Measurements from ENCODE around the gene ARSG. TPM values are rescaled to one million over a fixed set of nuclear protein-coding genes. Genes with fewer than 3 reads are reported as not detected.
"Not testable (repeated sequence)": the region's sequence is repeated elsewhere in the genome, so short reads cannot be mapped to it uniquely, and the experiment has no call there.

Gene ARSG
- total RNA-seq, 2 experiments from 2014 or later: 9.0 to 10.5 TPM

DNA sequence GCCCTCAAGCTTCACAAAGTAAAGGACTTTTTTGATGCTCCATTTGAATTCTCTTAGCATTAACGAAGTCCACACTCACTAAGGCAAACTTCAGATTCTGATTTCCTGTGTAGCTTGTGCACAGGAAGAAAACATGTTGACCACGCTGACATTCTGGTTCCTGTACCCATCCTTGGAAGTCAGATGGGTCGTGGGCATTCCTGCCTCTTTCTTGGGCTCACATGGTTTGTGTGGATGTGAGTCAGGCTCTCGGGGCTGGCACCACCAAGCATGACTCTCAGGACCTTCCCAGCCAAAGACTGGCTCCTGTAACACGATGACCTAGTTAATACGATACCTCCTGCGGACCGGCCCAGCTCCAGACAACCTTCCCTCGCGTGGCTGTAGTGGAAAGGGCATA lies 32.8 kb downstream of the ARSG start:
- no peaks in the 10 kb centered on the region for H3K36me3 Mint-ChIP-seq (ENCODE audit: low read depth)
- no peaks in the 10 kb centered on the region for H3K9me3 Mint-ChIP-seq
- H3K4me3 Mint-ChIP-seq: no peak overlapping the region
- peaks cover 14% of the 10 kb centered on the region for H3K4me1 Mint-ChIP-seq (ENCODE audit: low read depth)
- no peaks in the 10 kb centered on the region for H3K27me3 Mint-ChIP-seq (ENCODE audit: low read depth)
- H3K27ac Mint-ChIP-seq: no peak overlapping the region
- DNase-seq: no peak
- intact Hi-C loops (cut with micrococcal nuclease): no loop called here
- CTCF ChIA-PET: interaction anchor here (1.3 to 1.5 kb wide), 2 partner anchors 14 to 75 kb away, joined by 3 read pairs; no protein-coding TSS in a partner anchor

GRCh38 chr17:68324654-68325336 lies 33.5 kb downstream of the ARSG start:
- H3K4me1 Mint-ChIP-seq (ENCODE audit: low read depth): peaks cover 14% of the 10 kb centered on the region
- CTCF ChIA-PET: interaction anchor here (1.3 to 1.5 kb wide), 3 partner anchors 15 to 74 kb away, joined by 3 read pairs; no protein-coding TSS in a partner anchor
- no peaks in the 10 kb centered on the region for H3K36me3 Mint-ChIP-seq (ENCODE audit: low read depth)
- no peaks in the 10 kb centered on the region for H3K27me3 Mint-ChIP-seq (ENCODE audit: low read depth)
- H3K4me3 Mint-ChIP-seq: no peak overlapping the region
- H3K27ac Mint-ChIP-seq: no peak overlapping the region
- H3K9me3 Mint-ChIP-seq: no peaks in the 10 kb centered on the region
- DNase-seq: no peak
- intact Hi-C loops (cut with micrococcal nuclease): no loop called here

- CTCF ChIA-PET: interaction anchor here (1.1 kb wide), 1 partner anchor 18 kb away, joined by 3 read pairs; no protein-coding TSS in a partner anchor
Observed at GRCh38 chr17:68325961-68326360, 34.7 kb downstream of the ARSG start.

DNA sequence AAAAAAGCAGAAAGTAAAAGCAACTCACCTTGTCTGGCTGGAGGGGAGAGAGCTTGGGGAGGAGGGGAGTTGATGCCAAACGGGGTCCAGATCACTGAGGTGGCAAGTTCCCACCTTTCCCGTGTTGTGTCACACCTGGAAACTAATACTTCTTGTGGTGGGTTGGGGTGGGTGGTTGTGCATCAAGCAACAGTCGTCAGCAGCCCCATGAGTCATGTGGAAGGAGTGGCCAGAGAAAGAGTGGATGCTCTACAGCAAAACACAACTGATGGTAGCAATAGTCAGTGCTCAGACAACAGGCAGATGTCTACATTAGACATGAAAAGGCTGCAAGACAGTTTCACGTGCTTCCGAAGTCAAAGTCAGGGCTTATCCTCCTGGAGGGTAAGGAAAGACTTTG lies 35.4 kb downstream of the ARSG start:
- no peaks in the 10 kb centered on the region for H3K27me3 Mint-ChIP-seq (ENCODE audit: low read depth)
- peaks cover 7% of the 10 kb centered on the region for H3K9me3 Mint-ChIP-seq
- H3K27ac Mint-ChIP-seq: no peak overlapping the region
- intact Hi-C loops (cut with micrococcal nuclease): no loop called here
- H3K4me1 Mint-ChIP-seq (ENCODE audit: low read depth): peaks cover 11% of the 10 kb centered on the region
- CTCF ChIA-PET: interaction anchor here (1.1 kb wide), 1 partner anchor 18 kb away, joined by 3 read pairs; no protein-coding TSS in a partner anchor
- no peak overlapping the region for H3K4me3 Mint-ChIP-seq
- DNase-seq: no peak
- peaks cover 5% of the 10 kb centered on the region for H3K36me3 Mint-ChIP-seq (ENCODE audit: low read depth)

More at GRCh38 chr17:68325961-68326360, 34.7 kb downstream of the ARSG start:
- peaks cover 3% of the 10 kb centered on the region for H3K9me3 Mint-ChIP-seq
- no peak for DNase-seq
- no peaks in the 10 kb centered on the region for H3K27me3 Mint-ChIP-seq (ENCODE audit: low read depth)
- H3K4me3 Mint-ChIP-seq: no peak overlapping the region
- intact Hi-C loops (cut with micrococcal nuclease): no loop called here
- no peak overlapping the region for H3K27ac Mint-ChIP-seq
- peaks cover 4% of the 10 kb centered on the region for H3K36me3 Mint-ChIP-seq (ENCODE audit: low read depth)
- H3K4me1 Mint-ChIP-seq (ENCODE audit: low read depth): peaks cover 11% of the 10 kb centered on the region

DNA sequence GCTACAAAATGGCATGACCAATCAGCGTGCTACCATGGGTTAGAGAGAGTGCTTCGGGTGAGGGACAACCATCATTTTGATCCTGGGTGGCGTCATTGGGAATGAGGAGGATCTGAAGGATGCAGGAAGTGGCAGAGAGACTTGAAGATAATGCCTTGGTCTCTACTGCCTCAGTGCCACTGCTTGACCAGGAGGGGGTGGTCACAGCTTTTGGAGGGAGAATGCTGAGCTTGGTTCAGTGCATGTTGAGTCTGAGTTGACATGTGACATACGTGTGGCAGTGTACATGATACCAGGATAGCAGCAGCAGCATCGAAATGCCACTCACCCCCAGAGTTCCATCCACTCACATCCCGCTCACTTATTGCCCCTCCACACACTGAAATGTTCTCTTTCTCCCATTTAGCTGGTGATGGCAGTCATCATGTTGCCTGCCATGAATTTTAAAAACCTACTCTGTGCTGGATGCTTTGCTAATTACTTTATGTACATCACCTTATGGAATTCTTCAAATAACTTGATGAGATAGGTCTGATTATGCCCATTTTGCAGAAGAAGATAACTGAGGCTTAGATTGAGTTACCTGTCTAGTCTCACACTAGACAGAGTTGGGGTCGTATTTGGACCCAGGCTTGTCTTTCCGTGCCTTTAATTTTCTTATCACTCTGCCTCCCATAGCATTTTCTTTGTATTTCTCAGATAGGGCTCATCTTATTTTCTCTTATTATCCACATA lies 36.7 kb downstream of the ARSG start:
- Mint-ChIP-seq H3K36me3 (ENCODE audit: low read depth) (peaks cover 6% of the 10 kb centered on the region), H3K4me1 (ENCODE audit: low read depth) (peaks cover 11% of the 10 kb centered on the region), H3K4me3 (no peak overlapping the region), H3K9me3 (peaks cover 16% of the 10 kb centered on the region), H3K27ac (no peak overlapping the region), H3K27me3 (ENCODE audit: low read depth) (no peaks in the 10 kb centered on the region)
- intact Hi-C loops (cut with micrococcal nuclease): no loop called here
- peak; percentile 14 for DNase-seq
- CTCF ChIA-PET: interaction anchor here (0.6 to 1.6 kb wide), 5 partner anchors 11 to 118 kb away, joined by 3 to 4 read pairs (median 3); no protein-coding TSS in a partner anchor

DNA sequence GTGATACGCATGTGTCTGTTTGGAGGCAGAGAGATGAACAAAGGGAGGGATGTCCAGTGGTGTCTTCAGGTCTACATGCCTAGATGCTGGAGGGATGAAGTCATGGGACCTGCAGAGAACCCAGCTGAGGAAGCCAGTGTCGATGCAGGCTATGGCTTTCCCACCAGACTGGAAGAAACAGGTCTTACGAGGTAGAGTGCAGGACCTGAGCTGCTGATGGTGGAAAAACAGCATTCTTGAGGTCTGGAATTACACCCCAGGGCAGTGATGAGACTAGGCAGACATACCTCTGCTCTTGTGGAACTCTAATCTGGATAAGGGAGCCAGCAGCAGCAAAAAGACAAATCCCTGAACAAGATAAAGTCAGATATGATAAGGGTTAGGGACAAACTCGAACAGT lies 37.4 kb downstream of the ARSG start:
- Mint-ChIP-seq H3K4me3 (no peak overlapping the region), H3K4me1 (ENCODE audit: low read depth) (peaks cover 11% of the 10 kb centered on the region), H3K36me3 (ENCODE audit: low read depth) (peaks cover 6% of the 10 kb centered on the region), H3K27me3 (ENCODE audit: low read depth) (no peaks in the 10 kb centered on the region), H3K27ac (no peak overlapping the region), H3K9me3 (peaks cover 17% of the 10 kb centered on the region)
- CTCF ChIA-PET: interaction anchor here (0.6 to 1.6 kb wide), 5 partner anchors 10 to 118 kb away, joined by 3 to 4 read pairs (median 3); no protein-coding TSS in a partner anchor
- no peak for DNase-seq
- intact Hi-C loops (cut with micrococcal nuclease): no loop called here

- intact Hi-C loops (cut with micrococcal nuclease): no loop called here
- H3K36me3 Mint-ChIP-seq (ENCODE audit: low read depth): peaks cover 6% of the 10 kb centered on the region
- H3K9me3 Mint-ChIP-seq: peaks cover 17% of the 10 kb centered on the region
- CTCF ChIA-PET: interaction anchor here (0.9 to 1.5 kb wide), 4 partner anchors 10 to 107 kb away, joined by 3 to 4 read pairs (median 4); no protein-coding TSS in a partner anchor
- no peak overlapping the region for H3K4me3 Mint-ChIP-seq
- H3K4me1 Mint-ChIP-seq (ENCODE audit: low read depth): peaks cover 8% of the 10 kb centered on the region
- H3K27ac Mint-ChIP-seq: no peak overlapping the region
- DNase-seq: no peak
- H3K27me3 Mint-ChIP-seq (ENCODE audit: low read depth): no peaks in the 10 kb centered on the region
Observed at GRCh38 chr17:68329331-68329730, 38.0 kb downstream of the ARSG start.

- DNase-seq; intact Hi-C loops (cut with micrococcal nuclease); H3K4me1 Mint-ChIP-seq (ENCODE audit: low read depth); CTCF ChIA-PET; H3K27ac Mint-ChIP-seq; H3K27me3 Mint-ChIP-seq (ENCODE audit: low read depth); H3K4me3 Mint-ChIP-seq; H3K36me3 Mint-ChIP-seq (ENCODE audit: low read depth): not testable (repeated sequence)
- peaks cover 17% of the 10 kb centered on the region for H3K9me3 Mint-ChIP-seq
Observed at GRCh38 chr17:68331932-68332331, 40.6 kb downstream of the ARSG start.

GRCh38 chr17:68334393-68334792 lies 43.1 kb downstream of the ARSG start:
- CTCF ChIA-PET: interaction anchor here (1.2 kb wide), 1 partner anchor 65 kb away, joined by 3 read pairs; no protein-coding TSS in a partner anchor
- Mint-ChIP-seq H3K36me3 (ENCODE audit: low read depth) (peaks cover 6% of the 10 kb centered on the region), H3K4me1 (ENCODE audit: low read depth) (no peaks in the 10 kb centered on the region), H3K4me3 (no peak overlapping the region), H3K9me3 (peaks cover 17% of the 10 kb centered on the region), H3K27me3 (ENCODE audit: low read depth) (no peaks in the 10 kb centered on the region), H3K27ac (no peak overlapping the region)
- no peak for DNase-seq
- intact Hi-C loops (cut with micrococcal nuclease): no loop called here

GRCh38 chr17:68341482-68341881 lies 50.2 kb downstream of the ARSG start:
- intact Hi-C loops (cut with micrococcal nuclease): no loop called here
- Mint-ChIP-seq H3K9me3 (no peaks in the 10 kb centered on the region), H3K4me1 (ENCODE audit: low read depth) (peaks cover 34% of the 10 kb centered on the region), H3K36me3 (ENCODE audit: low read depth) (no peaks in the 10 kb centered on the region), H3K27ac (no peak overlapping the region), H3K4me3 (no peak overlapping the region), H3K27me3 (ENCODE audit: low read depth) (no peaks in the 10 kb centered on the region)
- CTCF ChIA-PET: no interaction called here
- DNase-seq: no peak

DNA sequence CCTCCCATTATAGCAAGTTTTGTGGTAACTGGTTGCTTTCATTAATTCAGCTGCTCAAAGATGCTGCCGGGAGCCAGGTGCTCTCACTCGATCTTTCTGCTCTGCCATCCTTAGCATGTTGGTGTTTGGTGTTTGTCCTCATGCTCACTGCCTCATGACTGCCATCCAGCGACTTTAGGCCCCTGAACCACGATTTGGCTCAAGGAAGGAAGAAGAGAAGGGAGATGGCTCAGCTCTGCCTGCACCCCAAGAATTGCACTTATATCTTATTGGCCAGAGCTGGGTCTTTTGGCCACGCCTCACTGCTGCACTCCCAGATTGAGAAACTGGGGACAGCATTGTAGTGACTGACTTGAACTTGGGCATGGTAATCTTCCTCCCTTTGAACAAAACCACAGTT lies 52.7 kb downstream of the ARSG start:
- H3K27me3 Mint-ChIP-seq (ENCODE audit: low read depth): no peaks in the 10 kb centered on the region
- CTCF ChIA-PET: interaction anchor here (0.6 to 2.2 kb wide), 3 partner anchors 9 to 92 kb away, joined by 3 to 10 read pairs (median 3); no protein-coding TSS in a partner anchor
- H3K4me3 Mint-ChIP-seq: no peak overlapping the region
- peak overlapping the region; percentile 62 for H3K27ac Mint-ChIP-seq
- intact Hi-C loops (cut with micrococcal nuclease): no loop called here
- DNase-seq: peak; percentile 18
- no peaks in the 10 kb centered on the region for H3K9me3 Mint-ChIP-seq
- peaks cover 57% of the 10 kb centered on the region for H3K4me1 Mint-ChIP-seq (ENCODE audit: low read depth)
- H3K36me3 Mint-ChIP-seq (ENCODE audit: low read depth): peaks cover 6% of the 10 kb centered on the region

GRCh38 chr17:68344701-68345136 lies 53.4 kb downstream of the ARSG start:
- peak; percentile 31 for DNase-seq

More at GRCh38 chr17:68344701-68345136, 53.4 kb downstream of the ARSG start:
- no peak overlapping the region for H3K4me3 Mint-ChIP-seq
- H3K4me1 Mint-ChIP-seq (ENCODE audit: low read depth): peaks cover 62% of the 10 kb centered on the region
- H3K27me3 Mint-ChIP-seq (ENCODE audit: low read depth): no peaks in the 10 kb centered on the region
- peak overlapping the region; percentile 62 for H3K27ac Mint-ChIP-seq
- H3K36me3 Mint-ChIP-seq (ENCODE audit: low read depth): peaks cover 6% of the 10 kb centered on the region
- CTCF ChIA-PET: interaction anchor here (2.2 kb wide), 1 partner anchor 92 kb away, joined by 10 read pairs; no protein-coding TSS in a partner anchor
- intact Hi-C loops (cut with micrococcal nuclease): no loop called here
- H3K9me3 Mint-ChIP-seq: no peaks in the 10 kb centered on the region

All from activated naive CD4-positive, alpha-beta T cell treated with anti-CD3 and anti-CD28 coated beads for 36 hours (primary cell).